ENCODE measurements around the gene TTC32.

The TTC32 gene

GRCh38 chr2:19873014-19873413 lies 28.8 kb downstream of the TTC32 start:
- DNase-seq: no peak

GRCh38 chr2:19872302-19872701 lies 29.5 kb downstream of the TTC32 start:
- DNase-seq: no peak

GRCh38 chr2:19871836-19872235 lies 29.9 kb downstream of the TTC32 start:
- DNase-seq: no peak

- no peak for DNase-seq
Measured at GRCh38 chr2:19870792-19871191, 31.0 kb downstream of the TTC32 start.

GRCh38 chr2:19868701-19869580 lies 32.8 kb downstream of the TTC32 start:
- peak; percentile 24 to 88 (median 77) for DNase-seq

DNA sequence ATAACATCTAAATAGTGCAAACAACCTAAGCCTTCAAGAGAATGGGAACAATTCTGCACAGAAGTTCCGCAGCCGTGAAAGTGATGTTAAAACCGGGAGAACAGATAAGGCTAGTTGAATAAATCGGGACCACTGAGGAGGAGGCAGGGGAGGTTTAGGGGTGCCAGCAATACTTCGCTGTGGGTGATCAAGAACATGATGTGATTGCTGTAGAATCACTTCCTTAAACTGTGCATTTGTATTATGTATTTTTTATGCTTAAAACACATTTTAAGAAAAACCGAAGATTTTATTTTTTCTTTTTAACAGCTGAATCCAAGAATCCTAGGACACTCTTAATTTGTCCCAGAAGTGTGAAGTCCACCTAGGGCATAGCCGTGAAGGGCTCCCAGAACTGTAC lies 33.6 kb downstream of the TTC32 start:
- no peak for DNase-seq

DNA sequence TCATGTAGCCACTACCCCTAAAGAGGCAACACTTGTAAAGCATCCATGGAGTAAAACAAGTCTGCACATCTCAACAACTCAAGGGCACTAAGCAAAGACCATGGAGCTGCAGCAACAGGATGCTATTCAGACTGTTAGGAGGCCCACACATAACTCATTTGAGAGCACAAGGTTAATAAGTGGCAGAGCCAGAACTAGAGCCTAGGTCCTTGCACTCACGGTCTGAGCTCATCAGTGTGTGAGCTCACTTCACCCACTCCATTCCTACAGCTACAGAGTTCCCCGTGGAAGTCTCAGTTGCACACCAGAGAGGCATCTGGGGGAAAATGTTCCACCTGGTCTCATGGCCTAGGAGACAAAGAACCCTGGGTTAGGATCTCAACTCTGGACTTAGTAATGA lies 35.0 kb downstream of the TTC32 start:
- no peak for DNase-seq

DNA sequence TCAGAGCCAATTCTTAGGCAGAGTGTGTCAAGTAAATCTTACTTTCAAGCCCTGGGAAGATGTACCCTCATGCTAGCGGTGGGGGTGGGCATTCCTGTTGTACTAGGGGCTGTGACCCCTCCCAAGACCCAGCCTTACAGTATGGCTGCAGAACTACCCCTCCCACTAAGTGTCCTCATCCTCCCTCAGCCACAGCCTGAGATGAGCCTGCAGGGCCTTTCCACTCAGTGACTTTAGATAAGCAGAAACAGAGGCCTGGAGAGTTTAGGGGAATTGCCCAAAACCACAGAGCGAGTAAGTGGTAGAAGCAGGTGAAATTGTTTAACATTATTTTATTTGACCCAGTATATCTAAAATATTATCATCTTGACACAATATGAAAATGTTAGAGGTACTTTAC lies 36.6 kb downstream of the TTC32 start:
- DNase-seq: no peak

DNA sequence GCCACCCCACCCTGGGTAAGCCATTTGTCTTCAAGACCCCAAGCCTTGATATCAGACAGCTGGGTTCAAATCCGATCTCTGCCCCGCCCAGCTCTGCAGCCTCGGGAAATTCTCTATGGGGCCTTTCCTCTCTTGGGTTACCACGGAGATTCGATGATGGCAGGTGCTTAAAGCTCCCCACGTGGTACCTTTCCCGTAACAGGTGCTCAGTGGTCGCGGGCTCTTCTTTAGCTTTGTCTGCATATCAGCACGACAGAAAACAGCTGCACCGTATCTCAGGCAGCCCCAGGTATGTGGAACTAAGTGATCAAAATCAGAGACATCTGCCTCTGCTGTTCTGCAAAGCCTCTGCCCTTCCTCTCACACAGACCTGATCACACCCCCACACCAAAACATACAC lies 37.4 kb downstream of the TTC32 start:
- DNase-seq: peak in 2 of 3 experiments; percentile 40 to 49

DNA sequence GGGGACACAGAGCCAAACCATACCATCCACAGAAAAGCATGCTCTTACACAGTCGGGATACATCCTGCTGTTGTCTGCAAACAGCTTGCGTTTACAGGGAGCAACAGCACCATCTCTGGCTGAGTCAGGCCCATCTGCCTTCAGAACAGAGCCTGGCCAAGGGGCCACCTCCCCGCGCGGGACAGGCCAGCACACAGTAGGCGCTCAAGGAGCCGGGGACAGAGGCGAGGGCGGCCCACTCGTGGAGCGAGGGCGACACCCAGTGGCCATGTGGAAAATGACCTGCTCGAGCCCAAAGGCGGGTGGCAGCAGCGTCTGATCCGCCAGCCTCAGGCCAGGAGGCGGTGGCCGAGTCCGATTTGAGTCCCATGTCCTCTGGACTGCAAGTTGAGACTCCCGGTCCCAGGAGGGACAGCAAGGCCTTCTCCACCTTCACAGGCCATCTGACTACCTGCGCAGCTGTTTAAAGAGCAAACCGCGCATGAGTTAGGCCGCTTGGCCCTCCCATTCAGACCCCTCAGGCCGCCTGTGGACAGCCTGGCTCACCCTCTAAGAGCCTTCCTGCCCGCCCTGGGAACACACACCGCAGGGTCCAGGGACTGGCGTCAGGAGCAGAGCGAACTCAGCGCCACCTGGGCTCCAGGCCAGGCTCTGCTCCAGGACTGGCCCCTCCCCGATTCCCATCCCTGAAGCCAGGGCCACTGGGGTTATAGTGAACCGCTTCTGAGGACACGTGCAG lies 38.3 kb downstream of the TTC32 start:
- DNase-seq: peak; percentile 36 to 68 (median 53)

- DNase-seq: no peak
Measured at GRCh38 chr2:19861813-19862212, 40.0 kb downstream of the TTC32 start.

DNA sequence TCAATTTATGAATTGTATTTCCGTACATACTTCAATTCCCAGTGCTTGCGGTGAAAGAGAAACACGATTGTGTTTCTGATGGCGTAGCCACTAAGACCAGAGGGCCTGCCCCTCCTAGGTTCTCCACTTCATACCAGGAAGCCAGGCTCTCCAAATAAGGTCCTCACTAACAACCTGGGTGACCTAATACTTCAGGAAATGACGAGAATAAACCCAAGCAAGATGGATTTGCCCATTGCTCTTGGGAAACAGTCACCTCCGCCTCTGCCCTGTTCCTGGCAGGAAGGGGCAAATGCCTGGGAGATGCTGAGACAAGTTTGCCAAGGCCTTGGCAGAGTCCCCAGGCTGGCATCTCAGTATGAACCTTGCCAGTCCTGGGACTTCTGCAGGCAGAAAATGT lies 41.8 kb downstream of the TTC32 start:
- DNase-seq: no peak

- peak in 1 of 3 experiments; percentile 17 for DNase-seq
Measured at GRCh38 chr2:19859565-19859964, 42.2 kb downstream of the TTC32 start.

DNA sequence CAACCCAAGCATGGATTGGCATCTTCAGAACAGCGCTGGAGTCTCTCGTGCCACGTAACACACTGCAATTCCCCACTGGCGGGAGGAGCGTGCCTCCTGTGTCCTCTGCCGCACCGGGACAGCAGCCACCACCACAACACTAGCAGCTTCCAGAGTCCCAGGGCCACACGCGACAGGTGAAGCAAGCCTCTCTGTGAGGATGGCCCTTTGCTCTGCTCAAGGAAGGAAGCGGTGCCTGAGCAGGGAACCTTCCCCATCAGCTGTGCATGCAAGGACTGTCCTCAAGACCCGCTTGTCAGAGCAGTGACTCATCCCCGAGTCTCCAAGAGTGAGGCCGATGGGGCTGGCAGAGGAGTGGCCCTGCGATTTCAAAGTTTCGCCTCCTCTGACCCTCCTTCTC lies 44.0 kb downstream of the TTC32 start:
- DNase-seq: no peak

GRCh38 chr2:19857100-19857499 lies 44.7 kb downstream of the TTC32 start:
- no peak for DNase-seq

GRCh38 chr2:19855542-19856431 lies 46.0 kb downstream of the TTC32 start:
- no peak for DNase-seq

GRCh38 chr2:19854596-19855541 lies 46.9 kb downstream of the TTC32 start:
- no peak for DNase-seq

- DNase-seq: peak in 1 of 3 experiments; percentile 42
Measured at GRCh38 chr2:19851116-19851695, 50.6 kb downstream of the TTC32 start.

DNA sequence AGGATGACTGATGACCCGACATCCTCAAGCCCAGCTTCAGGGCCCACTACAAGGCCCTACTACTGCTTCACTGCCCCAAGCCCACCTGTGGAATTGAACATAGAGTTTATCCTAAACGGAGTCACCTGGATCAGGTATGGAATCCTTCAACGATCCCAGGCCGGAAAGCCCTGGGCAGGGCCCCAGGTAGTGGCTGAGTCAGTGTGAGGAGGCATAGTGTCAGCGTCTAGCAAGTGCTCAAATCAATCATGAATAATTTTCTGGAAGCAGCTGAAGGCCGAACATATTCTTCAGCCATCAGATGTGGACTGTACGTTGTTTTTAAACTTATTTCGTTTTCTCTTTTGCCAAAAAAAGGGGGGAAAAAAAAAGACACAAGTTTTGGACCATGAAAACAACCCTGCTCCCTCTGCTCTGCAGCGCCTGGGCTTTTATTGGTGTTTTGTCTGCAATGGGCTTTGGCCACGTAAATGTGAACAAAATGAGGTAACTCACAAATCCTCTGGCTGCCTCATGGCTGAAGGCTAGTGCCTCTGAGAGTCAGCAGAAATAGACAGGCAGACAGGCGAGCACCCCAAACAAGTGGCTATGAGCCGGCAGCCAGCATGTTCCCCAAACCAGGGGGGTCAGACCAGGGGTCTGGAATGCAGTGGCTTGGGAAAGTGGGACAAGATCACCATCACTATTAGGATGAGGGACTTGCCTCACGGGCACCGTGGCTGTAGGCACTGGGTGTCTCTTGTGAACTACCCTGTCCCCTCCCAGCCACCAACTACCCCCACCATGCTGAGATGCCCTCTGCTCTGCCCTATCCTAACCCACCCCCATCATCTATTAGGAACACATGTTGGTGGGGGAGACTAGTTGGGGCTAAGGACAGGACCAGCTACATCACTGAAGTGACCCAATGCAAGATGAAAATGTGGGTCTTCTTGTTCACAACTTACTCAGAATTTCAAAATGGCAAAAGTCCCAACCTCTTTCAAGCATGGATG lies 51.4 kb downstream of the TTC32 start:
- no peak for DNase-seq

- DNase-seq: no peak
Measured at GRCh38 chr2:19848952-19849351, 52.8 kb downstream of the TTC32 start.

All from NCI-H1417 (cell line).